AG04450 (cell line): ENCODE results near the gene TMEM63C. TPM values are rescaled to one million over a fixed set of nuclear protein-coding genes. Genes with fewer than 3 reads are reported as not detected.

Experiments
- CTCF ChIA-PET: fragments of 300-600, 350-600 bp; formaldehyde crosslinking; extraction: SDS; loops from one replicate; lab custom pipeline; 2022; ENCODE audit warnings: antibody characterized with exemption, inconsistent platforms; lab: Charles Lee
- POLR2A ChIA-PET: fragments of 350-600 bp; formaldehyde crosslinking; extraction: SDS; loops from one replicate; lab custom pipeline; 2021; ENCODE audit warnings: antibody characterized with exemption, inconsistent platforms; lab: Yijun Ruan, JAX
- DNase-seq: peaks from one replicate; pipeline ENCODE4 v3.0.0-alpha.2; 2011; ENCODE audit warnings: low read depth, low spot score
- H3K27ac ChIP-seq: one replicate; pipeline ENCODE4 v1.5.1; 2012; ENCODE audit warnings: low read depth, low read length, control low read depth
- H3K27me3 ChIP-seq: one replicate; pipeline ENCODE4 v1.6.0; 2012; ENCODE audit warnings: low read length; ENCODE audit not compliant: control insufficient read depth, insufficient read depth
- H3K4me3 ChIP-seq: 2 replicates; pipeline ENCODE4 v1.5.1; 2011; ENCODE audit warnings: mild to moderate bottlenecking, low read depth, low read length, control low read depth
- H3K9me3 ChIP-seq: 2 replicates; pipeline ENCODE4 v1.5.1; 2012; ENCODE audit warnings: low read length; ENCODE audit not compliant: control insufficient read depth, insufficient read depth
- CTCF ChIP-seq: IDR thresholded peaks from 2 replicates; pipeline ENCODE4 v1.5.1; 2011; ENCODE audit warnings: low read depth, low read length, control low read depth, inconsistent platforms
- polyA plus RNA-seq: library from polyadenylated mRNA; depleted of rRNA; stranded (reverse); fragments of >200 nt; gene quantifications from 2 replicates; pipeline ENCODE4 v1.2.3, GENCODE V29; 2011

TMEM63C gene
- polyA plus RNA-seq, 1 experiment = not detected

GRCh38 chr14:77296155-77296554 lies 114.6 kb downstream of the TMEM63C start:
- Histone ChIP-seq H3K4me3 (no peak overlapping the region), H3K27ac (no peak overlapping the region), H3K27me3 (no peaks in the 10 kb centered on the region), H3K9me3 (no peaks in the 10 kb centered on the region)
- POLR2A ChIA-PET = no interaction called here
- CTCF ChIA-PET = interaction anchor here (2.4 kb wide), 1 partner anchor 20 kb away, joined by 17 read pairs; no protein-coding TSS in a partner anchor
- no peak for TF ChIP-seq CTCF
- no peak for DNase-seq

GRCh38 chr14:77296906-77297305 lies 115.3 kb downstream of the TMEM63C start:
- H3K27me3 ChIP-seq = no peaks in the 10 kb centered on the region
- no peak for DNase-seq
- H3K27ac ChIP-seq = no peak overlapping the region
- ChIA-PET CTCF (interaction anchor here (2.4 kb wide), 1 partner anchor 19 kb away, joined by 17 read pairs; no protein-coding TSS in a partner anchor), POLR2A (no interaction called here)
- H3K4me3 ChIP-seq = no peak overlapping the region
- no peaks in the 10 kb centered on the region for H3K9me3 ChIP-seq
- TF ChIP-seq CTCF = no peak

DNA sequence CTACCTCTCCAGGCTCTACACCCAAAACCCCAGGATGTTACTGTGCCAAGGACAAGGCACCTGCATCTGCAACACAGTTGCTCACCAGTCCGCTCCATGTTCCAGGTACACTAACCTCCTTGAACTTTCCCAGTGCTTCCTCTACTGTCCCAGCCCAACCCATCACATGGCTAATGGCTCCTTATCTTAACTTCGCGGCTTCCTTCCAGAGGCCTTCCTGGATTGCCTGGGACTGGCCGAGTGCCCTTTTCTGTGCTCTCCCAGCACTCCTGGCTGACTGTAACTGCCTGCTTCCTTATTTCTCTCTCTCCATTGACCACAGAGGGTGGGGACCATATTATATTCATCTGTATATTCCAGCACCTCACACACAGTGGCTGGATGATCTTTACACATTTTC lies 118.2 kb downstream of the TMEM63C start:
- ChIA-PET CTCF (interaction anchor here (1.1 to 8.3 kb wide), 3 partner anchors 9 to 201 kb away, joined by 3 to 305 read pairs (median 6); no protein-coding TSS in a partner anchor), POLR2A (interaction anchor here (2.0 kb wide), 1 partner anchor 16 kb away, joined by 6 read pairs; no protein-coding TSS in a partner anchor)
- no peak for TF ChIP-seq CTCF
- no peak for DNase-seq
- Histone ChIP-seq H3K4me3 (no peak overlapping the region), H3K27ac (no peak overlapping the region), H3K27me3 (no peaks in the 10 kb centered on the region), H3K9me3 (no peaks in the 10 kb centered on the region)

- POLR2A ChIA-PET = interaction anchor here (2.0 kb wide), 1 partner anchor 15 kb away, joined by 6 read pairs; no protein-coding TSS in a partner anchor
- CTCF ChIA-PET = interaction anchor here (0.6 to 8.3 kb wide), 16 partner anchors 9 to 405 kb away, joined by 3 to 305 read pairs (median 4); partner anchors contain the start of genes GSTZ1, POMT2 and SAMD15
- H3K27ac ChIP-seq = no peak overlapping the region
- no peaks in the 10 kb centered on the region for H3K9me3 ChIP-seq
- peak; percentile 95 for TF ChIP-seq CTCF
- no peak overlapping the region for H3K4me3 ChIP-seq
- DNase-seq = peak; percentile 63
- no peaks in the 10 kb centered on the region for H3K27me3 ChIP-seq
These were observed 119.5 kb downstream of the TMEM63C start for GRCh38 chr14:77301103-77301502.

- no peak for DNase-seq
- no peak overlapping the region for H3K27ac ChIP-seq
These were observed 121.3 kb downstream of the TMEM63C start for GRCh38 chr14:77302926-77303325.

More at GRCh38 chr14:77302926-77303325, 121.3 kb downstream of the TMEM63C start:
- ChIA-PET POLR2A (interaction anchor here (1.8 to 1.9 kb wide), 2 partner anchors 11 to 13 kb away, joined by 10 to 12 read pairs; no protein-coding TSS in a partner anchor), CTCF (interaction anchor here (0.5 to 8.3 kb wide), 5 partner anchors 11 to 137 kb away, joined by 3 to 305 read pairs (median 3); partner anchors contain the start of genes SAMD15 and TMED8)
- H3K9me3 ChIP-seq = no peaks in the 10 kb centered on the region
- H3K4me3 ChIP-seq = no peak overlapping the region
- H3K27me3 ChIP-seq = no peaks in the 10 kb centered on the region
- TF ChIP-seq CTCF = no peak
